Measurements from ENCODE around the gene MBNL3. TPM values are rescaled to one million over a fixed set of nuclear protein-coding genes. Genes with fewer than 3 reads are reported as not detected.

The MBNL3 gene
- total RNA-seq, 6 donors from 2014 or later: 4.1 to 23.3 (median 17.4) TPM

DNA sequence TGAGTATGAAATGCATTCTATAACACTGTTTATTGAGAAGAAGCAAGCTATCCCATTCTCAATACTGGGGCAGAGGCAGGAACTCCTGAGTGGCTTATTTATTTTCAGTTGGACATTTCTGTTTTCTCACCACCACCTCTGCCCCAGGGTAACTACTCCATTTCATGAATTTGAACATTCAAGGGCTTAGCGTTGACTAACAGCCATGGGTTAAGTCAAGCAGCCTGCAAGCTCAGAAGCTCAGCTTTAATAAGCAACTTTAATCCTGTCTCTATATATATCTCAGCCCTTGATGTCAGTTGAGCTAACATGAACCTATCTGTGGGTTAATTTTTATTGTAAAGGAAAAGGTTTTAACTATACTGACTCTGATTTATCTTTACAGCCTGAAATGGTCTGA lies 93.8 kb downstream of the MBNL3 start:
- WGBS, 2 donors: 56 to 92% methylated on average over 1 of the region's 1 CpG
- Histone ChIP-seq H3K36me3 (no peaks in the 10 kb centered on the region), H3K4me1 (no peaks in the 10 kb centered on the region), H3K27ac (no peak overlapping the region), H3K27me3 (no peaks in the 10 kb centered on the region), H3K9me3 (no peaks in the 10 kb centered on the region), H3K4me3 (no peak overlapping the region)
- no peak for ATAC-seq (ENCODE audit: low FRiP score in 2 of 2)
- TF ChIP-seq, protein P1, sequence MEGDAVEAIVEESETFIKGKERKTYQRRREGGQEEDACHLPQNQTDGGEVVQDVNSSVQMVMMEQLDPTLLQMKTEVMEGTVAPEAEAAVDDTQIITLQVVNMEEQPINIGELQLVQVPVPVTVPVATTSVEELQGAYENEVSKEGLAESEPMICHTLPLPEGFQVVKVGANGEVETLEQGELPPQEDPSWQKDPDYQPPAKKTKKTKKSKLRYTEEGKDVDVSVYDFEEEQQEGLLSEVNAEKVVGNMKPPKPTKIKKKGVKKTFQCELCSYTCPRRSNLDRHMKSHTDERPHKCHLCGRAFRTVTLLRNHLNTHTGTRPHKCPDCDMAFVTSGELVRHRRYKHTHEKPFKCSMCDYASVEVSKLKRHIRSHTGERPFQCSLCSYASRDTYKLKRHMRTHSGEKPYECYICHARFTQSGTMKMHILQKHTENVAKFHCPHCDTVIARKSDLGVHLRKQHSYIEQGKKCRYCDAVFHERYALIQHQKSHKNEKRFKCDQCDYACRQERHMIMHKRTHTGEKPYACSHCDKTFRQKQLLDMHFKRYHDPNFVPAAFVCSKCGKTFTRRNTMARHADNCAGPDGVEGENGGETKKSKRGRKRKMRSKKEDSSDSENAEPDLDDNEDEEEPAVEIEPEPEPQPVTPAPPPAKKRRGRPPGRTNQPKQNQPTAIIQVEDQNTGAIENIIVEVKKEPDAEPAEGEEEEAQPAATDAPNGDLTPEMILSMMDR (IDR thresholded peaks at IDR 0.05): no peak
- TF ChIP-seq POLR2A (IDR thresholded peaks at IDR 0.05) (no peak), EP300 (IDR thresholded peaks at IDR 0.05) (no peak), POLR2AphosphoS5 (IDR thresholded peaks at IDR 0.05) (no peak)
- no peak for DNase-seq

DNA sequence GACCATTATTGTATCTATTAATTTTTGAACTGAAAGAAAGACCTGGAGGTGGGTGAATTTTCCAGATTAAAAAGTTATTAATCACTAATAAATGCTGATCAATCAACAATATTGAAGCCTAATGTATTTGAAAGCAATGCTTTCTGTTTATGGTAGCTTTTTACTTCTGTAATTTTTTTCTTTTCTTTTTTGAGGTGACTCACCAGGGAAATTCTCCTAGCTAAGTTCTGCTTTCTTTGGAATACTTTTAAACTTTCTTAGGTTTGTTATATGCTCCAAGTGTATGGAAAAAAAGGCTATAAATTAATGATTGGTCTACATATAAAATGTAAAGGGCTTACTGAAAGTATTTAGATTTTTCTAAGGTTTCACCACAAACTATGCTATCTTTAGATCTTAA lies 94.2 kb downstream of the MBNL3 start:
- H3K27ac ChIP-seq: no peak overlapping the region
- H3K4me3 ChIP-seq: no peak overlapping the region
- H3K4me1 ChIP-seq: no peaks in the 10 kb centered on the region
- H3K36me3 ChIP-seq: no peaks in the 10 kb centered on the region
- no peaks in the 10 kb centered on the region for H3K9me3 ChIP-seq
- no peak for ATAC-seq (ENCODE audit: low FRiP score in 2 of 2)
- TF ChIP-seq, protein P1 (IDR thresholded peaks at IDR 0.05): no peak
- TF ChIP-seq POLR2A (IDR thresholded peaks at IDR 0.05): no peak
- no peak for TF ChIP-seq EP300 (IDR thresholded peaks at IDR 0.05)
- TF ChIP-seq POLR2AphosphoS5 (IDR thresholded peaks at IDR 0.05): no peak
- no peaks in the 10 kb centered on the region for H3K27me3 ChIP-seq
- no peak for DNase-seq

DNA sequence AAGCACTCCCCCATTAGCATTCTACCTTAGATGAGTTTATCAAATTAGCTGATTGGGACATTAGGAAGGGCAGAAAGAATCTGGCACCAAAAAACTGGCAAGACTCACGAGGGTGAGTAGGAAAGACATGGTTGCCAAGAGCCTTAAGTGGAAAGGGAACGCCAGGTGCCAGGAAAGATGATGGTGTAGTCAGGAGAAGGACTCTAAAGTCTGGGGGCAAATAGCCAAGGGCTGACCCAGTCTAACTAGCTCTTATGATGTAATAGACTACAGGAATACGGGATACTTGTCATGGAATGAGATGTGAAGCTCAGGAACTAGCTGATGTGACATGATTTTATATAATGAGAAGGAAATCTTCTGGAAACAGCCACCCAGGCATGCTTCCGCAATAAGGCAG lies 94.8 kb downstream of the MBNL3 start:
- Histone ChIP-seq H3K9me3 (no peaks in the 10 kb centered on the region), H3K27me3 (no peaks in the 10 kb centered on the region), H3K4me1 (no peaks in the 10 kb centered on the region), H3K27ac (no peak overlapping the region), H3K36me3 (no peaks in the 10 kb centered on the region), H3K4me3 (no peak overlapping the region)
- WGBS, 2 donors: 63 to 73% methylated on average over 4 of the region's 4 CpGs
- no peak for TF ChIP-seq EP300 (IDR thresholded peaks at IDR 0.05)
- TF ChIP-seq, protein P1 (IDR thresholded peaks at IDR 0.05): no peak
- TF ChIP-seq POLR2AphosphoS5 (IDR thresholded peaks at IDR 0.05): no peak
- TF ChIP-seq POLR2A (IDR thresholded peaks at IDR 0.05): no peak
- ATAC-seq (ENCODE audit: low FRiP score in 2 of 2) (no peak), DNase-seq (no peak)

DNA sequence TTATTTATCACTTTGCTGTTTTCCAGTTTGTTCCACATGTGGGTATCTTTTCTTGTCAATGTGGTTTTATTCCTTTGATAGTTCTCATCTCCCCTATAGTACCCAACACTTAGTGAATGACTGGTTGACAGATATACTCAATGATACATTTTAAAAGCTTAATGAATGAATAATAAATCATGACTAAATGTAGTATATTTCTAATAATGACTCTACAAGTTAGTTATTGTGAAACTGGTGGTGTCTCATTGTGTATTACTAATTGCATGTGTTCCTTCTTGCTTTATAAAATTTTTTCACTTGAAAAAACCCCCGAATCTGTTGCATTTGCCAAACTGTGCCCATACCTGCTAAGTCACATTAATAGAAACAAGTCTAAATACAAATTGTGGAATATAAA lies 95.4 kb downstream of the MBNL3 start:
- Histone ChIP-seq H3K27me3 (no peaks in the 10 kb centered on the region), H3K4me1 (no peaks in the 10 kb centered on the region), H3K36me3 (no peaks in the 10 kb centered on the region), H3K9me3 (no peaks in the 10 kb centered on the region), H3K4me3 (no peak overlapping the region), H3K27ac (no peak overlapping the region)
- 74 to 100% methylated on average over 1 of the region's 1 CpG for WGBS, 2 donors
- no peak for TF ChIP-seq POLR2AphosphoS5 (IDR thresholded peaks at IDR 0.05)
- TF ChIP-seq, protein P1 (IDR thresholded peaks at IDR 0.05): no peak
- TF ChIP-seq EP300 (IDR thresholded peaks at IDR 0.05): no peak
- TF ChIP-seq POLR2A (IDR thresholded peaks at IDR 0.05): no peak
- ATAC-seq (ENCODE audit: low FRiP score in 2 of 2) (no peak), DNase-seq (no peak)

DNA sequence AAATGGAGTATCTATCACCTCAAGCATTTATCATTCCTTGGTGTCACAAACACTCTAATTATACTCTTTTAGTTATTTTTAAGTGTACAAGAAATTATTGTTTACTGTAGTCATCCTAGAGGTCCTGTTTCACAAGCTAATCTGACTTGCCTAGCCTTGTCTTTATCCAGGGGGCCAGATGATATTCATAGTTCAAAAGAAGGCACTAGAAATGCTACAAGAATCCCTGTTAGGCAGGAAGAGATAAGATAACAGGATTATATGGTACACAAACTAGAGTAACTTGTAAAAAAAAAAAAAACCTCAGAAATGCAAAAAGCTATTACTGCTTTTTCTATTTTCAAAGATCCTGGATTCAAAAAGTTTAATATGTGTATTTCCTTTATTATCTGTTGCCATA lies 95.8 kb downstream of the MBNL3 start:
- H3K9me3 ChIP-seq: no peaks in the 10 kb centered on the region
- no peak overlapping the region for H3K4me3 ChIP-seq
- TF ChIP-seq POLR2AphosphoS5 (IDR thresholded peaks at IDR 0.05): no peak
- no peak for TF ChIP-seq POLR2A (IDR thresholded peaks at IDR 0.05)
- TF ChIP-seq, protein P1 (IDR thresholded peaks at IDR 0.05): no peak
- TF ChIP-seq EP300 (IDR thresholded peaks at IDR 0.05): no peak
- DNase-seq (no peak), ATAC-seq (ENCODE audit: low FRiP score in 2 of 2) (no peak)
- H3K27ac ChIP-seq: no peak overlapping the region
- H3K4me1 ChIP-seq: no peaks in the 10 kb centered on the region
- H3K36me3 ChIP-seq: no peaks in the 10 kb centered on the region
- no peaks in the 10 kb centered on the region for H3K27me3 ChIP-seq
